Thyroid gland (tissue), 4 donors: ENCODE measurements around the gene MYH6. TPM values are rescaled to one million over a fixed set of nuclear protein-coding genes. Genes with fewer than 3 reads are reported as not detected.

Experiments
- DNase-seq, 2 donors: peaks; one replicate each; pipeline ENCODE4 v3.0.0-alpha.2; 2019
- H3K27ac ChIP-seq, 3 donors: fragments of 200-600 bp; sonication (generic); 1 replicate in 2 of 3; 2 replicates in 1 of 3; pipeline ENCODE4 v1.5.1; 2016 to 2019; ENCODE audit warnings: mild to moderate bottlenecking in 1 of 3, moderate library complexity in 1 of 3
- H3K27me3 ChIP-seq: fragments of 200-600 bp; sonication (generic); one replicate; pipeline ENCODE4 v1.5.1; 2019
- H3K36me3 ChIP-seq, 2 donors: fragments of 200-600 bp; sonication (generic); one replicate each; pipeline ENCODE4 v1.5.1; 2016 to 2019
- H3K4me1 ChIP-seq, 2 donors: fragments of 200-600 bp; sonication (generic); one replicate each; pipeline ENCODE4 v1.5.1; 2017 to 2019
- H3K4me3 ChIP-seq, 3 donors: fragments of 200-600 bp; sonication (generic); replicated peaks in 1 of 3; 1 replicate in 2 of 3; 2 replicates in 1 of 3; pipeline ENCODE4 v1.5.1; 2016; ENCODE audit warnings: mild to moderate bottlenecking in 1 of 3
- H3K9me3 ChIP-seq: fragments of 200-600 bp; sonication (generic); one replicate; pipeline ENCODE4 v1.5.1; 2017
- POLR2A ChIP-seq, 2 donors: fragments of 450-650 bp; IDR thresholded peaks; one replicate each; pipeline ENCODE4 v1.6.1; 2017; ENCODE audit warnings: antibody characterized with exemption in 2 of 2, mild to moderate bottlenecking in 2 of 2, moderate library complexity in 1 of 2
- WGBS, 2 donors: methylation state at CpG; one replicate each; pipeline ENCODE4 v1.1.5; 2017; 5-methylcytosine and 5-hydroxymethylcytosine counted together
- intact Hi-C: fragments of 100-400 bp; cut with DNase I; formaldehyde crosslinking; loops from one replicate; pipeline ENCODE4 v1.15.1; 2023
- total RNA-seq, 4 donors: library from RNA; depleted of rRNA; stranded (reverse); fragments of >200 nt; gene quantifications; one replicate each; pipeline ENCODE4 v1.2.3, GENCODE V29; 2016
- TF ChIP-seq, protein P1 (sequence below), 6 experiments: fragments of 200-600 bp in 3 of 6; fragments of 450-650 bp in 3 of 6; sonication (generic) in 3 of 6; IDR thresholded peaks; one replicate each; pipeline ENCODE4 v1.5.1; 2016 to 2019; ENCODE audit warnings: antibody characterized with exemption in 6 of 6, mild to moderate bottlenecking in 2 of 6, inconsistent platforms in 1 of 6, moderate library complexity in 1 of 6

The MYH6 gene
- total RNA-seq, 4 donors from 2014 or later = not detected

DNA sequence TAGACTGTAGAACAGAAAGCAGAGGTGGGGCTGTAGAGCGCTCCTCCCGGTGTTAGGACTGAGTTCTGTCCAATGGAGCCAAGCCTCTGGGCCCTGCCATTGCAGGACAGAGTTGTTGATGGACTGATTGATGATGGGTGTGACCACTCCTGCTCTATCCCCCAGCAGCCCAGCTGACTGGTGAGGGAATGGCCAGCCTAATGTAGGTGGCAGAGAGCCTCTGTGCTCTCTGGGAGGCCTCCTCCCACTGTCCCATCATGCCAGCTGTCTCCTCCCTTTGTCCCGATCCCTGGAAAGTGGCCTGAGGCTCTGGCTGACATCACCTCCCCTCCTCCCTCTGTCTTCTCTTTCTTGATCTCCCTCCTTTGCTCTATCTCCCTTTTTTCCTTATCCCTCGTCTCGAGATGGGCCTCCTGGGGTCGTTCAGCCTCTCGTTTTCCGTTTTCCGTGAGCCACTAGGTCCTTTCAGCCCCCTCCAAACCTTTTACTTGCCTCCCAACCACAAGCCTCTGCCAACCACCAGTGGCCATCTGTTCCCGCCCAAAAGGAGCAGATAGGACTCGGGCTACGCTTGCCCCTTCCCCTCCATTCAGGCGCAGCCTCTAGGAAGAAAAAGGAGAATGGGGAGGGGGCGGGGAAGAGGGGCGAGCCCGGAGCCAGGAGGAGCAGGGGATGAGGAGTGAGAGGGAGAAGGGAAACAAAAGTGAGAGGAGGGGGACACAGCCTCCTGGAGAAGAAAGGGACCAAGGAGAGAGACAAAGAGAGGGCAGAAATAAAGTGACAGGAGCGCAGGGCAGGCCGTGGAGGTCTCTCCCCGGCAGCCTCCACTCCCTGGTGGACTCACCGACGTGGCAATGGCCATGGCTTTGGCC, 43.7 kb downstream of the MYH6 start:
- WGBS, 2 donors = 19 to 20% methylated on average over 21 of the region's 21 CpGs

DNA sequence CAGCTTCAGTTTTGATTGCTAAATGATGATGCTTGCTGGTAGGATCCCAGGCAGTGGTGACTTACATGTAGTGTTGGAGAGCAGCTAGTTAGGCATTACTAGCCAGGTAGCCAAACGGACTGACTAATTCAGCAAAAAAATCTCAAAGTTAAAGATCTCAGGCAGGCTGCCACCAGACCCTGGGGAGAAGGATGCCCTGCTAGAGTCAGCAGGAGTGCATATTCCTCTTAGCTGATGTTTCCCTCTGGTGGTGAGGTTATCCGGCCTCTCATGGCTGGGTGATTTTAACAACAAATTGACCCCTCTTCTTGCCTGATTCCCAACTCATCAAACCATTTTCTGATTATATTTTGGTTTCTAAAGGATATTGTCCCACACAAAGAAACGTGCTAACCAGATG, 45.9 kb downstream of the MYH6 start:
- no peak for DNase-seq
- Histone ChIP-seq H3K4me3 (no peak overlapping the region), H3K9me3 (no peaks in the 10 kb centered on the region), H3K27ac (no peak overlapping the region), H3K4me1 (peaks cover 3 to 13% of the 10 kb centered on the region in 2 donors), H3K27me3 (no peaks in the 10 kb centered on the region), H3K36me3 (no peaks in the 10 kb centered on the region)
- 72 to 74% methylated on average over 3 of the region's 3 CpGs for WGBS, 2 donors
- intact Hi-C loops = no loop called here
- TF ChIP-seq, protein P1, sequence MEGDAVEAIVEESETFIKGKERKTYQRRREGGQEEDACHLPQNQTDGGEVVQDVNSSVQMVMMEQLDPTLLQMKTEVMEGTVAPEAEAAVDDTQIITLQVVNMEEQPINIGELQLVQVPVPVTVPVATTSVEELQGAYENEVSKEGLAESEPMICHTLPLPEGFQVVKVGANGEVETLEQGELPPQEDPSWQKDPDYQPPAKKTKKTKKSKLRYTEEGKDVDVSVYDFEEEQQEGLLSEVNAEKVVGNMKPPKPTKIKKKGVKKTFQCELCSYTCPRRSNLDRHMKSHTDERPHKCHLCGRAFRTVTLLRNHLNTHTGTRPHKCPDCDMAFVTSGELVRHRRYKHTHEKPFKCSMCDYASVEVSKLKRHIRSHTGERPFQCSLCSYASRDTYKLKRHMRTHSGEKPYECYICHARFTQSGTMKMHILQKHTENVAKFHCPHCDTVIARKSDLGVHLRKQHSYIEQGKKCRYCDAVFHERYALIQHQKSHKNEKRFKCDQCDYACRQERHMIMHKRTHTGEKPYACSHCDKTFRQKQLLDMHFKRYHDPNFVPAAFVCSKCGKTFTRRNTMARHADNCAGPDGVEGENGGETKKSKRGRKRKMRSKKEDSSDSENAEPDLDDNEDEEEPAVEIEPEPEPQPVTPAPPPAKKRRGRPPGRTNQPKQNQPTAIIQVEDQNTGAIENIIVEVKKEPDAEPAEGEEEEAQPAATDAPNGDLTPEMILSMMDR (IDR thresholded peaks at IDR 0.05) = no peak
- no peak for TF ChIP-seq POLR2A (IDR thresholded peaks at IDR 0.05)

More for the DNA sequence above, 43.7 kb downstream of the MYH6 start:
- no peaks in the 10 kb centered on the region for H3K9me3 ChIP-seq
- TF ChIP-seq POLR2A (IDR thresholded peaks at IDR 0.05) = no peak
- TF ChIP-seq, protein P1 (IDR thresholded peaks at IDR 0.05) = no peak
- peak overlapping the region in 2 of 3 donors; percentile 14 to 63 for H3K4me3 ChIP-seq
- peaks cover 3 to 13% of the 10 kb centered on the region in 2 donors for H3K4me1 ChIP-seq
- no peaks in the 10 kb centered on the region for H3K27me3 ChIP-seq
- H3K36me3 ChIP-seq = no peaks in the 10 kb centered on the region
- peak overlapping the region; percentile 68 to 88 (median 84) for H3K27ac ChIP-seq
- DNase-seq = peak in 1 of 2 donors; percentile 20
- intact Hi-C loops = no loop called here

DNA sequence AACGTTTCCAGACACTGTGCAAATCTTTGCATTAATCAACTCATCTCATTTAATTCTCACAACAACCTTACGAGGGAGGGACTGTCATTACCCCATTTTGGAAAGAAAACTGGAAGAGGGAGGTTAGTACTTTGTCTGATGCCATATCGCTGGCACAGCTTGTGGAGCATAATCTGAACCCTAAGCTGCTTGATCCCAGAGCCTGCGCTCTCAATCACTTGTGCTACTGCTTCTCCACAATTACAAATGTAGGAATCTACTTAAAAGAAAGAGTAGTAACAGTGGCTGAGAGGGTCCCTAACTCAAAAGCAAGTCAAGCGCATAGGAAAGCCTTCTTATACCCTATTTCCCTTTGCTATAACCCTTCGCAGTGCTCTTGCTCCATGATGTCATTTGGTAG, 46.3 kb downstream of the MYH6 start:
- no peak for TF ChIP-seq POLR2A (IDR thresholded peaks at IDR 0.05)
- TF ChIP-seq, protein P1 (IDR thresholded peaks at IDR 0.05) = no peak
- DNase-seq = no peak
- Histone ChIP-seq H3K36me3 (no peaks in the 10 kb centered on the region), H3K9me3 (no peaks in the 10 kb centered on the region), H3K4me1 (peaks cover 2 to 13% of the 10 kb centered on the region in 2 donors), H3K27me3 (no peaks in the 10 kb centered on the region), H3K4me3 (no peak overlapping the region), H3K27ac (no peak overlapping the region)
- intact Hi-C loops = no loop called here
- 80 to 90% methylated on average over 6 of the region's 6 CpGs for WGBS, 2 donors

DNA sequence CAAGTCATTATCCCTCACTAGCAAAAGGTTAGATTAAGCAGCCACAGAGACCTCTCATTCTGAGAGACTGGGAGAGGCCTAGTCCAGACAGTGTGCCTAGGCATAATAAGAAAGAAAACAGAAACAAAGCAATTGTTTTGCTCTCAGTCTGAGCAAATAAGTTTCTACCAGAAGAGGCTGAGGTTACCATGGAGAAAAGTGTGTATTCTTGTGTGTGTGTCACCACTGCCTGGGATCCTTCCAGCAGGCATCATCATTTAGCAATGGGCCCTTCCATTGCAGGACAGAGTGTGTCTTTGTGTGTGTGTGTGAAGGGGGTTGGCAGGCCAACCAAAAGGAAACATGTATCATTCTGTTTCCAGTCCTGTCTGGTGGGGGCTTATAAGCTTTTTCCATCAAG, 46.8 kb downstream of the MYH6 start:
- TF ChIP-seq POLR2A (IDR thresholded peaks at IDR 0.05) = no peak
- TF ChIP-seq, protein P1 (IDR thresholded peaks at IDR 0.05) = no peak
- Histone ChIP-seq H3K9me3 (no peaks in the 10 kb centered on the region), H3K4me3 (no peak overlapping the region), H3K27ac (no peak overlapping the region), H3K36me3 (no peaks in the 10 kb centered on the region), H3K27me3 (no peaks in the 10 kb centered on the region), H3K4me1 (peaks cover 0 to 13% of the 10 kb centered on the region in 2 donors)
- no peak for DNase-seq
- intact Hi-C loops = no loop called here

DNA sequence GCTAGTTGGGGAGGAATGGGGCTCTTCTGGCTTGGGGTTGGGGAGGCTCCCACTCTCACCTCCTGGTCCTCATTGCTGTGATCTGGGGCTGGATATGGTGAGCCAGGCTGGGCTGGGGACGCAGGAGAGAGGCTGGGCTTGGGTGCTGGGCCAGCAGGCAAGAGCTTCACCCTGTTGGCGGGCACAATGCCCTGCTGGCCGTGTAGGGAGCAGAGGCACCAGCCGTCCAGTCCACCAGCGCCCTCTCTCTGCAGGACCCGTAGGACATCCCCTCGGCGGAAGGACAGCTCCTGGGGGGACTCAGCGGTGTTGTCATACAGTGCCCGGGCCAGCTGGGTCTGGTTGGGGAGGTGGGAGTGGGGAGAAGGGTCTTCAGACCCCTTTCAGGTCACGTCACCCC, 47.6 kb downstream of the MYH6 start:
- TF ChIP-seq, protein P1 (IDR thresholded peaks at IDR 0.05) = no peak
- no peak for TF ChIP-seq POLR2A (IDR thresholded peaks at IDR 0.05)
- Histone ChIP-seq H3K4me1 (peaks cover 0 to 9% of the 10 kb centered on the region in 2 donors), H3K9me3 (no peaks in the 10 kb centered on the region), H3K27ac (no peak overlapping the region), H3K27me3 (no peaks in the 10 kb centered on the region), H3K36me3 (no peaks in the 10 kb centered on the region), H3K4me3 (no peak overlapping the region)
- DNase-seq = no peak
- whole genome bisulfite sequencing, 2 donors = 66 to 83% methylated on average over 9 to 11 of the region's 11 CpGs
- intact Hi-C loops = no loop called here
